Measurements from ENCODE around the gene KCNIP4. TPM values are rescaled to one million over a fixed set of nuclear protein-coding genes. Genes with fewer than 3 reads are reported as not detected.

KCNIP4 gene
- total RNA-seq, 1 donor from 2014 or later, result not detected

DNA sequence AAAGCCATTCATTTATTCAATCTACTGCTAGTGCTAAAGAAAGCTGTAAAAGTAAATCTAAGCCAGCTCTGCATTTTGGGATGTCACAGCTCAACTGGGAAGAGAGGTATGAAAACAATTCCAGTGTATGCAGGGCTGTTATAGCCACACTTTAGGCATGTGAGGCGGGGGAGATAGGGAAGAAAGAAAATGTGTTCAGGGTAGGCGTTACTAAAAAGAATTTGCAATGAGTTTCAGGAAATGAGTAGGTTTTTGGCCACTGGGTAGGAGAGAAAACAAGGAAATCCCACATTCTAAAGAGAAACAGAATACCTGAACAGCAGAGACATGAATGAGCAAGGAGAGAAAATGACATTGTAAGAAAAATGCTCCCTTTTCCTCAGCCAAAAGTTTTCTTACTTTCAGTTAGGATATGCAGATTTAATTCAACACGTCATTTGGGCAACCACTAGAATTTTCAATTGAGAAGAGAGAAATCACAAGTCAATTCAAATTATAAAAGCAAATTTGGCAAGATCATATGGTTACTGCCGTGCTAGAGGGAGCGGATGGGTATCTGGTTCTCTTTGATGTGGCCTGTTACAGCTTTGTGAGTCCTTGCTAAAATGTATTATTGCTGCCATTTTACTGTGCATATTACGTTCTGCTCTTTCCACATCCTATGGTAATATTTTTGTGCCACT lies 226.3 kb downstream of the KCNIP4 start:
- TF ChIP-seq, protein P1, sequence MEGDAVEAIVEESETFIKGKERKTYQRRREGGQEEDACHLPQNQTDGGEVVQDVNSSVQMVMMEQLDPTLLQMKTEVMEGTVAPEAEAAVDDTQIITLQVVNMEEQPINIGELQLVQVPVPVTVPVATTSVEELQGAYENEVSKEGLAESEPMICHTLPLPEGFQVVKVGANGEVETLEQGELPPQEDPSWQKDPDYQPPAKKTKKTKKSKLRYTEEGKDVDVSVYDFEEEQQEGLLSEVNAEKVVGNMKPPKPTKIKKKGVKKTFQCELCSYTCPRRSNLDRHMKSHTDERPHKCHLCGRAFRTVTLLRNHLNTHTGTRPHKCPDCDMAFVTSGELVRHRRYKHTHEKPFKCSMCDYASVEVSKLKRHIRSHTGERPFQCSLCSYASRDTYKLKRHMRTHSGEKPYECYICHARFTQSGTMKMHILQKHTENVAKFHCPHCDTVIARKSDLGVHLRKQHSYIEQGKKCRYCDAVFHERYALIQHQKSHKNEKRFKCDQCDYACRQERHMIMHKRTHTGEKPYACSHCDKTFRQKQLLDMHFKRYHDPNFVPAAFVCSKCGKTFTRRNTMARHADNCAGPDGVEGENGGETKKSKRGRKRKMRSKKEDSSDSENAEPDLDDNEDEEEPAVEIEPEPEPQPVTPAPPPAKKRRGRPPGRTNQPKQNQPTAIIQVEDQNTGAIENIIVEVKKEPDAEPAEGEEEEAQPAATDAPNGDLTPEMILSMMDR (IDR thresholded peaks at IDR 0.05), result no peak
- no peak overlapping the region for H3K27ac Mint-ChIP-seq
- H3K27me3 Mint-ChIP-seq, result no peaks in the 10 kb centered on the region
- DNase-seq, result no peak
- CTCF ChIA-PET, result no interaction called here
- ATAC-seq (ENCODE audit: low read depth), result no peak
- no peak overlapping the region for H3K4me3 Mint-ChIP-seq
- POLR2A ChIA-PET, result no interaction called here
- H3K9me3 Mint-ChIP-seq, result no peaks in the 10 kb centered on the region
- H3K36me3 Mint-ChIP-seq (ENCODE audit: low read depth), result no peaks in the 10 kb centered on the region
- intact Hi-C loops (cut with micrococcal nuclease), result no loop called here
- no peaks in the 10 kb centered on the region for H3K4me1 Mint-ChIP-seq

DNA sequence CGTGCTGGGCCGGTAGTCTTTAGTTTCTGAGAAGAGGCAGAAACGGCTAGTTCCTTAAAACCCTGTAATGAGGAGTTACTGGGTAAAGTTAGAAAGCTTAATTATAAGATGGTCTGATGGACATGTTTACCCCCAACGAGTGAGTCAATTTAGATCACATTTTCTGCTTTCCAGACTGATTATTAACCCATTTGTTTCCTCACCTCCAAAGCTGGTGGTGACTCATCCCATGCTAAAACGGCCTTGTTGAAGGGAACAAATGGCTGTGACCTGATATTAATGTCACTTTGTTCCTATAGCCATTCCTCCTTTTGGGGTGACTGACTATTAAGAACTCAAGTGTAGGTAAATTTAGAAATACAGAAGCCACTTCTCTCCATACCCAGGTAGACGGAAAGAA lies 232.0 kb downstream of the KCNIP4 start:
- POLR2A ChIA-PET, result no interaction called here
- TF ChIP-seq, protein P1 (IDR thresholded peaks at IDR 0.05), result no peak
- ATAC-seq (ENCODE audit: low read depth), result no peak
- Mint-ChIP-seq H3K27ac (no peak overlapping the region), H3K27me3 (no peaks in the 10 kb centered on the region), H3K4me1 (no peaks in the 10 kb centered on the region), H3K4me3 (no peak overlapping the region), H3K9me3 (peaks cover 2% of the 10 kb centered on the region), H3K36me3 (ENCODE audit: low read depth) (no peaks in the 10 kb centered on the region)
- CTCF ChIA-PET, result no interaction called here
- no peak for DNase-seq
- intact Hi-C loops (cut with micrococcal nuclease), result no loop called here

- intact Hi-C loops (cut with micrococcal nuclease), result no loop called here
- H3K27ac Mint-ChIP-seq, result no peak overlapping the region
- DNase-seq (no peak), ATAC-seq (ENCODE audit: low read depth) (no peak)
- no peaks in the 10 kb centered on the region for H3K27me3 Mint-ChIP-seq
- CTCF ChIA-PET, result no interaction called here
- no peak overlapping the region for H3K4me3 Mint-ChIP-seq
- H3K4me1 Mint-ChIP-seq, result no peaks in the 10 kb centered on the region
- TF ChIP-seq, protein P1 (IDR thresholded peaks at IDR 0.05), result no peak
- POLR2A ChIA-PET, result no interaction called here
- no peaks in the 10 kb centered on the region for H3K36me3 Mint-ChIP-seq (ENCODE audit: low read depth)
- H3K9me3 Mint-ChIP-seq, result peaks cover 4% of the 10 kb centered on the region
These were observed 238.3 kb downstream of the KCNIP4 start for GRCh38 chr4:21710179-21710835.

- CTCF ChIA-PET, result no interaction called here
- POLR2A ChIA-PET, result no interaction called here
- Mint-ChIP-seq H3K4me1 (no peaks in the 10 kb centered on the region), H3K27ac (no peak overlapping the region), H3K27me3 (no peaks in the 10 kb centered on the region), H3K9me3 (peaks cover 4% of the 10 kb centered on the region), H3K36me3 (ENCODE audit: low read depth) (no peaks in the 10 kb centered on the region), H3K4me3 (no peak overlapping the region)
- intact Hi-C loops (cut with micrococcal nuclease), result no loop called here
- TF ChIP-seq, protein P1 (IDR thresholded peaks at IDR 0.05), result no peak
- no peak for DNase-seq
- no peak for ATAC-seq (ENCODE audit: low read depth)
These were observed 238.8 kb downstream of the KCNIP4 start for GRCh38 chr4:21709761-21710160.

- TF ChIP-seq, protein P1 (IDR thresholded peaks at IDR 0.05), result no peak
- ATAC-seq (ENCODE audit: low read depth), result no peak
- Mint-ChIP-seq H3K4me3 (no peak overlapping the region), H3K27ac (no peak overlapping the region), H3K4me1 (no peaks in the 10 kb centered on the region), H3K36me3 (ENCODE audit: low read depth) (no peaks in the 10 kb centered on the region), H3K9me3 (peaks cover 4% of the 10 kb centered on the region), H3K27me3 (no peaks in the 10 kb centered on the region)
- intact Hi-C loops (cut with micrococcal nuclease), result no loop called here
- no peak for DNase-seq
- CTCF ChIA-PET, result no interaction called here
- POLR2A ChIA-PET, result no interaction called here
These were observed 239.5 kb downstream of the KCNIP4 start for GRCh38 chr4:21709031-21709430.
